Thyroid gland (tissue), 4 donors: Measurements from ENCODE around the gene LEFTY2. TPM values are rescaled to one million over a fixed set of nuclear protein-coding genes. Genes with fewer than 3 reads are reported as not detected.
A peak's percentile ranks its signal among the peaks of the same experiment; 100 is the strongest.

Experiments
- DNase-seq, 2 donors: peaks; one replicate each; pipeline ENCODE4 v3.0.0-alpha.2; 2019
- H3K27ac ChIP-seq, 3 donors: fragments of 200-600 bp; sonication (generic); 1 replicate in 2 of 3; 2 replicates in 1 of 3; pipeline ENCODE4 v1.5.1; 2016 to 2019; ENCODE audit warnings: mild to moderate bottlenecking in 1 of 3, moderate library complexity in 1 of 3
- H3K27me3 ChIP-seq: fragments of 200-600 bp; sonication (generic); one replicate; pipeline ENCODE4 v1.5.1; 2019
- H3K36me3 ChIP-seq, 2 donors: fragments of 200-600 bp; sonication (generic); one replicate each; pipeline ENCODE4 v1.5.1; 2016 to 2019
- H3K4me1 ChIP-seq, 2 donors: fragments of 200-600 bp; sonication (generic); one replicate each; pipeline ENCODE4 v1.5.1; 2017 to 2019
- H3K4me3 ChIP-seq, 3 donors: fragments of 200-600 bp; sonication (generic); replicated peaks in 1 of 3; 1 replicate in 2 of 3; 2 replicates in 1 of 3; pipeline ENCODE4 v1.5.1; 2016; ENCODE audit warnings: mild to moderate bottlenecking in 1 of 3
- H3K9me3 ChIP-seq: fragments of 200-600 bp; sonication (generic); one replicate; pipeline ENCODE4 v1.5.1; 2017
- POLR2A ChIP-seq, 2 donors: fragments of 450-650 bp; IDR thresholded peaks; one replicate each; pipeline ENCODE4 v1.6.1; 2017; ENCODE audit warnings: antibody characterized with exemption in 2 of 2, mild to moderate bottlenecking in 2 of 2, moderate library complexity in 1 of 2
- WGBS, 2 donors: methylation state at CpG; one replicate each; pipeline ENCODE4 v1.1.5; 2017; 5-methylcytosine and 5-hydroxymethylcytosine counted together
- intact Hi-C: fragments of 100-400 bp; cut with DNase I; formaldehyde crosslinking; loops from one replicate; pipeline ENCODE4 v1.15.1; 2023
- total RNA-seq, 4 donors: library from RNA; depleted of rRNA; stranded (reverse); fragments of >200 nt; gene quantifications; one replicate each; pipeline ENCODE4 v1.2.3, GENCODE V29; 2016
- TF ChIP-seq, protein P1 (sequence below), 6 experiments: fragments of 200-600 bp in 3 of 6; fragments of 450-650 bp in 3 of 6; sonication (generic) in 3 of 6; IDR thresholded peaks; one replicate each; pipeline ENCODE4 v1.5.1; 2016 to 2019; ENCODE audit warnings: antibody characterized with exemption in 6 of 6, mild to moderate bottlenecking in 2 of 6, inconsistent platforms in 1 of 6, moderate library complexity in 1 of 6

LEFTY2 gene
- total RNA-seq, 4 donors from 2014 or later = 0.11 to 0.29 TPM; not detected in 2

DNA sequence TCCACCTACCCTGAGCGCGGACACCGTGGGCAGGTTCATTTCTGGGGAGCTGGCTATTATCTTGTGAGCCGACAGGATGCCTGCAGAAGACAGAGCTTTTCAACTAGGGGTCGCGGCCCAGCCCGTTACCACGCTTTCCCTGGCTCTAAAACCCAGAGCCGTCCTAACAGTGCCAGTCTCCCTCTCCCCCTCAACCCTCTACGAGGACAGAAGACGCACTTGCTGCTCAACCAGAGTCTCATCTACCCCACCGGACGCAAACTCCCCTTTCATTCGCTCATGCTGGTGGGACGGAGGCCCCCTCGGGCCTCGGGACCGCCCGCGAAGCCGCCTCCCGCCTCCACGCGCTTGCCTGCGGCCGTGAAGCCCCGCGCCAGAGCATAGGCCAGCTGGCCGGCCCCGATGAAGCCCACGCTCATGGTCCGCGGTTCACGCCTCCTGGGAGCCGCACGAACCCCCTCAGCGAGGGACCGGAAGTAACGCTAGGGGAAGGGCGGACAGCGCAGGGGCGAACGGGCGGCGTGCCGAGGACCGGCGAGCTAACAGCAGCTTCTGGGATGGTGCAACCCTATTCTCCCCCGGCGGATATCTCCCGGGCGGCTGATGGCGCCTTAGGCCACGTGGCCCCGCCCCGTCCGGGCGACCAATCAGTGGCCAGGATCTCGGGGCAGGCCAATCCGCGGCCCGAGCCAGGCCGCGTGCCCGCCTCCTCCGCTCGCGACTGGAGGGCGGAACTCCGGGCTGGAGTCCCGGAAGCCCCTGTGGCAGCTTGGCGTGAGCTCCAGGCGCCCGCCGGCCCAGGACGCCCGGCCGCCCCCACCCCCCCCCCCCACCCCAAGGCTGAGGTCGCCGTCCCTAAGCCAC lies 17.1 kb downstream of the LEFTY2 start, which contains the start of gene PYCR2:
TSS of gene PYCR2 (minus strand) at position 559 of the 864 bp plus-strand sequence. CDS start at position 419, 140 bp downstream.
- peak; percentile 37 to 94 for TF ChIP-seq POLR2A (IDR thresholded peaks at IDR 0.05)
- TF ChIP-seq, protein P1, sequence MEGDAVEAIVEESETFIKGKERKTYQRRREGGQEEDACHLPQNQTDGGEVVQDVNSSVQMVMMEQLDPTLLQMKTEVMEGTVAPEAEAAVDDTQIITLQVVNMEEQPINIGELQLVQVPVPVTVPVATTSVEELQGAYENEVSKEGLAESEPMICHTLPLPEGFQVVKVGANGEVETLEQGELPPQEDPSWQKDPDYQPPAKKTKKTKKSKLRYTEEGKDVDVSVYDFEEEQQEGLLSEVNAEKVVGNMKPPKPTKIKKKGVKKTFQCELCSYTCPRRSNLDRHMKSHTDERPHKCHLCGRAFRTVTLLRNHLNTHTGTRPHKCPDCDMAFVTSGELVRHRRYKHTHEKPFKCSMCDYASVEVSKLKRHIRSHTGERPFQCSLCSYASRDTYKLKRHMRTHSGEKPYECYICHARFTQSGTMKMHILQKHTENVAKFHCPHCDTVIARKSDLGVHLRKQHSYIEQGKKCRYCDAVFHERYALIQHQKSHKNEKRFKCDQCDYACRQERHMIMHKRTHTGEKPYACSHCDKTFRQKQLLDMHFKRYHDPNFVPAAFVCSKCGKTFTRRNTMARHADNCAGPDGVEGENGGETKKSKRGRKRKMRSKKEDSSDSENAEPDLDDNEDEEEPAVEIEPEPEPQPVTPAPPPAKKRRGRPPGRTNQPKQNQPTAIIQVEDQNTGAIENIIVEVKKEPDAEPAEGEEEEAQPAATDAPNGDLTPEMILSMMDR (IDR thresholded peaks at IDR 0.05) = no peak
- intact Hi-C loops = loop anchor here (5.0 kb wide), 1 partner anchor 48 kb away; no protein-coding TSS in a partner anchor
- H3K36me3 ChIP-seq = peaks cover 3% of the 10 kb centered on the region in 2 donors
- H3K9me3 ChIP-seq = no peaks in the 10 kb centered on the region
- WGBS, 2 donors = 0% methylated on average over 20 to 38 of the region's 80 CpGs
- no peaks in the 10 kb centered on the region for H3K27me3 ChIP-seq
- H3K4me1 ChIP-seq = peaks cover 6 to 12% of the 10 kb centered on the region in 2 donors
- peak within 1 kb of the TSS; percentile 74 to 83 (median 82) for H3K27ac ChIP-seq
- DNase-seq = peak; percentile 95 to 96
- peak within 1 kb of the TSS; percentile 55 to 93 (median 83) for H3K4me3 ChIP-seq

- WGBS, 2 donors = 0% methylated on average over 8 of the region's 8 CpGs
- peak overlapping the region; percentile 55 to 93 (median 83) for H3K4me3 ChIP-seq
- intact Hi-C loops = loop anchor here (5.0 kb wide), 1 partner anchor 49 kb away; no protein-coding TSS in a partner anchor
- H3K27me3 ChIP-seq = no peaks in the 10 kb centered on the region
- TF ChIP-seq, protein P1 (IDR thresholded peaks at IDR 0.05) = no peak
- TF ChIP-seq POLR2A (IDR thresholded peaks at IDR 0.05) = no peak
- peaks cover 6 to 12% of the 10 kb centered on the region in 2 donors for H3K4me1 ChIP-seq
- H3K27ac ChIP-seq = peak overlapping the region in 1 of 3 donors; percentile 74
- peaks cover 3 to 6% of the 10 kb centered on the region in 2 donors for H3K36me3 ChIP-seq
- DNase-seq = no peak
- H3K9me3 ChIP-seq = no peaks in the 10 kb centered on the region
These were observed 17.7 kb downstream of the LEFTY2 start for GRCh38 chr1:225923381-225923691.

DNA sequence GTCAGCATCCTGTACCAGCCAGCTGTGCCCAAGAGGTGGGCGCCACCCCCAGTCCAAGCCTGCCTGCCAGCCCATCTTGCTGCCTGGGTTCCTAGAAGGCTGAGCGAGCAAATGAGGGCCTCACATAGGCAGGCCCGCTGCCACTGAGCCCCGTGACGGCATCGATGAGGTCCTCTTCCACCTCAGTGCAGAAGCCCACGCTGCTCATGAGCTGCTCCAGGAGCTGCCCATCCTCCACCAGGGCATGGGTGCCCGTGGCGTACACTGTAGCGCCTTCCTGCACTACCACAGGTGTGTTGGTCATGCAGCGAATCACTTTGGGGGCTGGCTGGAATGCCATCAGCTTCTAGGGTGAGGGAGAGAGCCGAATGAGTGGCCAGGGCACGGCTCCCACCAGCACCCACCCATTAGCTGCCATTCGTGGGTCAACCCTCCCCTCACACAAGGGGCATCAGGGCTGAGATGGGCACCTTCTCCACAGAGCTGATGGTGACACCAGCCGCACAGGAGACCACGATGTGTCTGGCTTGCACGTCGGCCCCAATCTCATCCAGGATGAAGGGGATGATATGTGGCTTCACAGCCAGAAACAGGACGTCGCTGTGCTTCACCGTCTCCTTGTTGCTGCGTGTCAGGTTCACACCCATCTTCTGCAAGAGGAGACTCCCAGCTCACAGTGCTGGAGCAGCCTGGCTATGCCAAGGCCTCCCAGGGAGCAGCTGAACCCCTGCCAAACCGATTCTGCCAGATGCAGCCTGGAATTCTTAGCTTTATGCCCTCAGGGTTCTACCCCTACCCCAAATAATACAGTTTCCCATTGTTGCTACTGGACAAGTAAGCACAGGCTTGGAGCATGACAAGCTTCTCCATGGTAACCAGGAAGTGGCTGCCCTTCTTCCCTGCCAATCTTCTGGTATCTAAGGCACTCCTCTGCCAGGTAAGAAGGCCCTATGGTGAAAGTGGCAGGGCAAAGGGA lies 19.0 kb downstream of the LEFTY2 start:
- WGBS, 2 donors = 94 to 95% methylated on average over 14 to 16 of the region's 23 CpGs
- no peak for DNase-seq
- H3K36me3 ChIP-seq = peaks cover 3 to 6% of the 10 kb centered on the region in 2 donors
- intact Hi-C loops = loop anchor here (5.0 kb wide), 1 partner anchor 50 kb away; no protein-coding TSS in a partner anchor
- TF ChIP-seq, protein P1 (IDR thresholded peaks at IDR 0.05) = no peak
- no peak for TF ChIP-seq POLR2A (IDR thresholded peaks at IDR 0.05)
- H3K9me3 ChIP-seq = no peaks in the 10 kb centered on the region
- H3K4me1 ChIP-seq = peaks cover 6 to 12% of the 10 kb centered on the region in 2 donors
- H3K27me3 ChIP-seq = no peaks in the 10 kb centered on the region
- no peak overlapping the region for H3K27ac ChIP-seq
- H3K4me3 ChIP-seq = no peak overlapping the region

GRCh38 chr1:225919906-225920305 lies 21.1 kb downstream of the LEFTY2 start:
- peaks cover 6 to 12% of the 10 kb centered on the region in 2 donors for H3K4me1 ChIP-seq
- intact Hi-C loops = loop anchor here (5.0 kb wide), 1 partner anchor 52 kb away; no protein-coding TSS in a partner anchor
- TF ChIP-seq POLR2A (IDR thresholded peaks at IDR 0.05) = no peak
- TF ChIP-seq, protein P1 (IDR thresholded peaks at IDR 0.05) = no peak
- H3K4me3 ChIP-seq = no peak overlapping the region
- no peaks in the 10 kb centered on the region for H3K27me3 ChIP-seq
- H3K9me3 ChIP-seq = no peaks in the 10 kb centered on the region
- H3K27ac ChIP-seq = no peak overlapping the region
- peaks cover 3 to 6% of the 10 kb centered on the region in 2 donors for H3K36me3 ChIP-seq
- peak in 1 of 2 donors; percentile 24 for DNase-seq
- 55 to 61% methylated on average over 5 of the region's 5 CpGs for WGBS, 2 donors
